HG03378 (cell line): ENCODE measurements around the gene HCRTR1.

ENCODE experiments used
- ATAC-seq: cut with Tn5 transposase; IDR thresholded peaks from one replicate; pipeline ENCODE4 v1.9.1; 2021; ENCODE audit warnings: mild to moderate bottlenecking, moderate library complexity; ENCODE audit not compliant: unreplicated experiment

Gene HCRTR1

DNA sequence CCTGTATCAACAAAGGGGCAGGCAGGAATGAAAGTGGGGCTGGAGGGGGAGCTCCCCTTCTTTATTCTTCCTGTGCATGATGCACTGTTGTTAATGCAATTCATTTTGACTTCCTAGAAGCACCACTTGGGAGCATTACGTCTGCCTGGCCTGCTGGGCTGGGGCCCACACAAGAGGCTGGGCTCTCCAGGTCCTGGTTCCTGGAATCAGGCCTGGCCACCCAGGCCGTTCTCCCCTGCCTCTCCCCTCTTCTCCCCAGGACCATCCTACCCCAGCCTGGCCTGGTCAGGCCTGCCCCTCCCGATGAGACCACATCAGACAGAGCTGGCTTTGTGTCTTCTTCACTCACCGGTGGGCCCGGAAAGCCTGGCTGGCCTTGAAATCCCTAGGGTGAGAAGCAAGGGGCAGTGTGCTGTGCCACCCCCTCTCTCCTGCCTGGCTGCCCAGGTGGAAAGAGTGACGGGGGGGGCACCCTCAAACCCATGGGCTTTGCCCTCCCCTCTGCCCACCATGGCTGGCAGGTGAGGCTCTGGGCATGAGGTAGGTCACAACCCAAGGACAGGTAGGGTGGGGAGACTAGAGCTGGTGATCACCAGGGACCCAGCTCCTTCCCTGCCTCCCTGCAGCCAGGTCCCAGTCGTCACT lies 47.9 kb downstream of the HCRTR1 start:
- no peak for ATAC-seq

DNA sequence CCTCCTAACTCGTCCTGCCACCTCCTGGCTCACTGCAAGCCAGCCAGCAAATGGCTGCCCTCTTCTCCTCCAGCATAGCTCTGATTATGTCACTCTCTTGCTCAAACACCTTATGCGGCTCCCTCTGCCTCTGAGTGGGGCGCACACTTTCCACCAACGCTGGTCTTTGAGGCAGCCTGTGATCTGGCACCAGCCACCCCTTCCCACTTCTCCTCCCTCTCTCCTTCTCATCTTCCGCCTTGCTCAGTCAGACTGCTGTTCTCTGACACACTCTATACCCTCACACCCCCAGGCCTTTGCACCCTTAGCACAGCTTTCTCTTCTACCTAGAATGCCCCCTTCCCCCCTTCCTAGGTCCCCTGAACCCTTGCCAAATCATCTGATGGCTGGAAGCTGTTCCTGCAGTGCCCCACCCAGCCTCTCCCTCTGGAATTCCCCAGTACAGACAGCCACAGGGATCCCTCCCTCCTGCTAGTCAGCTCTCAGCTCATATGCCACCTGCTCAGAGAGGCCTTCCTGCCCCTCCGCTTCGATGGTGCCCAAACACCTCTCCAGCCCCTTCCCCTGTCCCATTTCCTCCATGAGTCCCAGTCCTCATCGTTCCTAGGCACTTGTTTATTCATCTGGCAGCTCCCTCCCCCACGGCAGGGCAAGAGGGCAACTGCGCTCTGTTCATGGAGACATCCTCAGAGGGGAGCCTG lies 48.9 kb downstream of the HCRTR1 start:
- ATAC-seq = no peak

DNA sequence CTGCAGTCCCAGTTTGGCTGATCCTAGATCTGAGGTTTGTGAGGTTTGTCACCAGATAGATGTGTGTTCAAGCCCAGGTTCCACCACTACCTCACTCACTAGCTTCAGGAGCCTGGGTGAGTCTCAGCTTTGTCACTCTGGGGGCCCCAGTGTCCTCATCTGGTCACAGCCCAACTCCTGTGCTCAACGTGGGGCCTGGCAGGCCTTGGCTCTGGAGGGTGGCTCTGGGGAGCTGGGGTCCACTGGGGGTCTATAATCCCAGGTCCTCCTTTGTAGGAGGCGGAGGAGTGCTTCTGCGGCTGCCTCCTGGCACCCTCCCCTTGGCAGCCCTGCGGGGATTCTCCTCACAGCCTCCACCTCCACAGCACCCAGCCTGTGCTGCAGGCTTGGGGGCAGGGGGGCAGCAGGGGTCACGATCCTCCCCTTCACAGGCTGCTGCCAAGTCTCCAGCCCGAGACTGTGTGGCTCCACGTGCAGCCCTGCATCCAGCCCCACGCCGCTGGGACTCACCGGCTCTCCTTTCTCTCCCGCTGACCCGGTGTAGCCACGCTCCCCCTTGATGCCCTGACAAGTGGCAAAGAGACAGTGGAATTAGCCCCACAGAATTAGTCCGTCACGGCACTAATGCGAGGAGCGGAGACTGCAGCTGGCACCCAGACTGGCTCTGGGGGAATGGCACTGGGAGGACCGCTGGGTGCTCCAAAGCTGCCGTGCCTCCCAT lies 49.7 kb downstream of the HCRTR1 start:
- no peak for ATAC-seq

GRCh38 chr1:31668303-31668883 lies 50.9 kb downstream of the HCRTR1 start:
- ATAC-seq = no peak

DNA sequence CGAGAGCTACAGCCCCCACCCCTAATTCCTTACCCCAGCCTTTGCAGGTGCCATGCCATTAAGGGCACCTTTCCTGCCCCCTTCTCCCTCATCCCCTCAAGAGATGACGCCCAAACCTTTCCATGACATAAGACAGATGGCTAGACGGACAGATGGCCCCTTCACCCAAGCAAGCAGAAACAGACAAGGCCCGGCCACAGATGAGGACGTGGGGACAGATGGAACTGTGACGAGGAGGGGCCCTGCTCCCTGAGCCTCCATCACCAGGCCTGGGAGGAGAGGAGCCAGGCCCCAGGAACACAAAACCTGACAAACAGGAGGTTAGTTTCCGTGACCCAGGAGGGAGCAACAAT lies 51.9 kb downstream of the HCRTR1 start:
- ATAC-seq = no peak

DNA sequence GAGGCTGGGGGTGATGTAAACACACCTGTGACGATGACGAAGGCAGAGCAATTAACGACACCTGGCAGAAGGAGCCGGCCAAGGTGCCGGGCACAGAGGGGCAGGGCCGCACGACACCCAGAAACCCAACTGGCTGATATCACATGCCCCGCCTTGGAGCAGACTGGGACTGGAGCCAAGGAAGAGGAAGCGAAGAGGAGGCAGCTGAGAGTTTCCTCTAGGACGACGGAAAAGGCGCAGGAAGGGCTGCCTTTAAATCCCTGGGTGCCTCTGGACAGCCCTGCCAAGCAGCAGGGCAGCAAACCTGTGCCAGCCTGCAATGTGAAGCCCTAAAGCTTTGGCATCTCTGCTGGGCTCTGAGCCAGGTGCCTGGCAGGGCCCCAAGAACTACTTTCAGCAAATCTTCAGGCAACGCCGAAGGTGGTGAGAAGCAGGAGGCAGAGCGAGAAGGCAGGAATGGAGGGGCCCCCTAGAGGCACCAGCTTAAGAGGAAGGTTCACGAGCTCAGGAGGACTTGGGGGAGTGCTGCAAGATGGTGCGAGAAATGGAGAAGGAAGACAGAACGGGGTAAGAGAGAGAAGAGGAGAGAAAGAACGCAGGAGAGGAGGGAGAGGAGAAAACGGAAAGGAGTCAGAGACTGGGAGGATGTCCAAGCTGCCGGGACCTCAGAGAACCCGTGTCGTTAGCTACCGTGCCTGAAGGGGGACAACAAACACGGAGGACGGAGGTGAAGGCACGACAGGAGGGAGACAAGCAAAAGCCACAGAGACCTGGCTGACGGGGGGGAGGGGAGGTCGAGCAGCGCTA lies 52.5 kb downstream of the HCRTR1 start:
- ATAC-seq = no peak

GRCh38 chr1:31670593-31670964 lies 53.1 kb downstream of the HCRTR1 start:
- no peak for ATAC-seq

- ATAC-seq = no peak
Observed at GRCh38 chr1:31671147-31671546, 53.7 kb downstream of the HCRTR1 start.

DNA sequence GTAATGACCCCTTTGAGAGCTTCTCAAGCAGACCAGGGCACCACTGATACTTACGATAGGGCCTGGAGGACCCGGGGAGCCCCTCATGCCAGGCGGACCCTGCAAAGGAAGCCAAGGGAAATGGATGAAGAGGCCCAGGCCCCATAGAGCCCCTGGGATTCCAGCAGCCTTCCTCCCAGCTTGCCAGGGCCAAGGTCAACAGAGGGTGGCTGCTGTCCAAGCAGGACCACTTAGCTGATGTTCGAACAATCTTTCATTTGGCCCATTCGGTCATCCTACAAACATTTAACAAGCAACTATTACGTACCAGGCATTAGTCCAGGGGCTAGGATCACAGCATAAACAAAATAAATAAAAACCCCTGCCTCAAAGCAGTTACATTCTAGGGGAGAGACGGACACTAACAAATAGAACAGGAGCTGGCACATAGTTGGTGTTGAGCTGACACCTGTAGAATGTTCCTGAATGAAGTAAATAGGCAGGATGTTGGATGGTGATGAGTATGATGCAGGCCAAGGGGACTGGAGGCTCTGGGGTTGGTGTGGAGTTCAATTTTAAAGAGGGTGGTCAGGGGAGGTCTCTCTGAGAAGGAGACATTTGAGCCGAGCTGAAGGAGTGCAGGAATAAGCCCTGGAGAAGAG lies 54.2 kb downstream of the HCRTR1 start:
- no peak for ATAC-seq

DNA sequence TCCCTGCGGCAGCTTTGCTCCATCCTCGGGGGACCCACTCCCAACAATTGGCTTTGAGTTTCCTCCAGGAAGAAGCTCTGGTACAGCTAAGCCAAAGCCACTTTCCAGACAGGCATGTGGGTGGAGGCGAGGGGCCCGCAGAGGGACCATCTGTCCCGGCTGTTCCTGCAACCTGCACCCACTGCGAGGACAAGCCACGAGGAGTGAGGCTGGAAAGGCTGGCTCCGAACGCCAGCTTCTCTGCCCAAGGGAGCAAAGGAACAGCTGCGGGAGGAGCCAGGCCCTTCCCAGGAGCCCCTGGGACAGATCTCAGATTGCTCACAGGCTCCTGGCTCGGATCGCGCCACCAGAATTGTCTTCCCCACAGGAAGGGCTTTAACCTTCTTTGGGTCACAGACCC lies 55.5 kb downstream of the HCRTR1 start:
- ATAC-seq = no peak

DNA sequence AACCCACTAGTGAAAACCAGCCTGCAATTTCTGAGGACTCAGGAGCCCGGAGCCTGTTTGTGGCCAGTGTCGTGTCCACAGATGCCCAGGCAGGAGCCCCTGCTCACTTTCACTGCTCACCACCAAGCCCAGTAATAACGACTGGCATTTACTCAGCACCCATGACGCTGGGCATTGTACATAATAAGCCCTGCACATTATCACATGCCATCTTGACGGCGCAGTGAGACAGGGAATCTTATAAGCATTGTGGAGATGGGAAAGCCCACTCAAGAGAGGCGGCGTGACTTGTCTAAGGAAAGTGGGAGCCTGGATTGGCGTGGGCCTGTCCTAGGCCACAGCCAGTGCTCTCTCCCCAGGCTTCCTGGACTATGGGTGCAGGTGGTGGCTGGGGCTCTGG lies 55.9 kb downstream of the HCRTR1 start:
- ATAC-seq = no peak

- no peak for ATAC-seq
Observed at GRCh38 chr1:31674626-31675025, 57.1 kb downstream of the HCRTR1 start.

GRCh38 chr1:31675161-31675560 lies 57.7 kb downstream of the HCRTR1 start:
- no peak for ATAC-seq

GRCh38 chr1:31675756-31676155 lies 58.3 kb downstream of the HCRTR1 start:
- no peak for ATAC-seq
